Measurements from ENCODE around the gene PCLO.
"Not testable (repeated sequence)": the region's sequence is repeated elsewhere in the genome, so short reads cannot be mapped to it uniquely, and the experiment has no call there.

Gene PCLO

GRCh38 chr7:82723411-82723810 is 439.3 kb downstream of the PCLO start:
- Histone ChIP-seq H3K4me1 (no peaks in the 10 kb centered on the region), H3K27me3 (no peaks in the 10 kb centered on the region), H3K4me3 (ENCODE audit: low read depth, low read length) (no peak overlapping the region), H3K9me3 (no peaks in the 10 kb centered on the region), H3K36me3 (no peaks in the 10 kb centered on the region)
- DNase-seq, result no peak
- no peak for TF ChIP-seq CTCF (IDR thresholded peaks at IDR 0.05; ENCODE audit: low read depth, low read length)

GRCh38 chr7:82722946-82723345 is 439.7 kb downstream of the PCLO start:
- DNase-seq, result peak; percentile 22

GRCh38 chr7:82715344-82715743 is 447.3 kb downstream of the PCLO start:
- H3K27me3 ChIP-seq, result no peaks in the 10 kb centered on the region
- no peaks in the 10 kb centered on the region for H3K36me3 ChIP-seq
- no peak for DNase-seq
- peaks cover 3% of the 10 kb centered on the region; the same call in 1 of the 2 replicates for H3K4me1 ChIP-seq
- TF ChIP-seq CTCF (IDR thresholded peaks at IDR 0.05; ENCODE audit: low read depth, low read length), result no peak
- no peaks in the 10 kb centered on the region for H3K9me3 ChIP-seq
- no peak overlapping the region for H3K4me3 ChIP-seq (ENCODE audit: low read depth, low read length)

More at GRCh38 chr7:82722946-82723345, 439.7 kb downstream of the PCLO start:
- H3K9me3 ChIP-seq, result no peaks in the 10 kb centered on the region
- no peak for TF ChIP-seq CTCF (IDR thresholded peaks at IDR 0.05; ENCODE audit: low read depth, low read length)
- no peak overlapping the region for H3K4me3 ChIP-seq (ENCODE audit: low read depth, low read length)
- no peaks in the 10 kb centered on the region for H3K36me3 ChIP-seq
- no peaks in the 10 kb centered on the region for H3K4me1 ChIP-seq
- no peaks in the 10 kb centered on the region for H3K27me3 ChIP-seq

GRCh38 chr7:82714883-82715282 is 447.8 kb downstream of the PCLO start:
- no peaks in the 10 kb centered on the region for H3K36me3 ChIP-seq
- H3K27me3 ChIP-seq, result no peaks in the 10 kb centered on the region
- H3K4me3 ChIP-seq (ENCODE audit: low read depth, low read length), result no peak overlapping the region
- H3K4me1 ChIP-seq, result peaks cover 3% of the 10 kb centered on the region; the same call in 1 of the 2 replicates
- H3K9me3 ChIP-seq, result no peaks in the 10 kb centered on the region
- no peak for DNase-seq
- TF ChIP-seq CTCF (IDR thresholded peaks at IDR 0.05; ENCODE audit: low read depth, low read length), result no peak

GRCh38 chr7:82713506-82713905 is 449.2 kb downstream of the PCLO start:
- DNase-seq, result no peak
- Histone ChIP-seq H3K36me3 (no peaks in the 10 kb centered on the region), H3K4me3 (ENCODE audit: low read depth, low read length) (no peak overlapping the region), H3K9me3 (no peaks in the 10 kb centered on the region), H3K27me3 (no peaks in the 10 kb centered on the region), H3K4me1 (peaks cover 3% of the 10 kb centered on the region; the same call in 1 of the 2 replicates)
- no peak for TF ChIP-seq CTCF (IDR thresholded peaks at IDR 0.05; ENCODE audit: low read depth, low read length)

GRCh38 chr7:82706344-82706743 is 456.3 kb downstream of the PCLO start:
- H3K4me1 ChIP-seq, result peaks cover 25% of the 10 kb centered on the region
- H3K27me3 ChIP-seq; H3K9me3 ChIP-seq; H3K36me3 ChIP-seq; H3K4me3 ChIP-seq (ENCODE audit: low read depth, low read length); DNase-seq: not testable (repeated sequence)

Data from BE2C (cell line).